Fibroblast of lung (primary cell): ENCODE results near the gene DHDH.

Source experiments
- EZH2 ChIP-seq: IDR thresholded peaks from 2 replicates; pipeline ENCODE4 v1.5.1; 2012; ENCODE audit warnings: low read length, control low read depth, mild to moderate bottlenecking; ENCODE audit errors: missing control alignments
- TF ChIP-seq, protein P1 (sequence below), 2 donors: IDR thresholded peaks in 1 of 2; conservative IDR thresholded peaks in 1 of 2; 1 replicate in 1 of 2; 2 replicates in 1 of 2; pipeline ENCODE4 v1.5.1; 2011 to 2012; ENCODE audit warnings: low read length in 2 of 2, control low read depth in 1 of 2, inconsistent platforms in 1 of 2, low read depth in 1 of 2, mild to moderate bottlenecking in 1 of 2

DNA sequence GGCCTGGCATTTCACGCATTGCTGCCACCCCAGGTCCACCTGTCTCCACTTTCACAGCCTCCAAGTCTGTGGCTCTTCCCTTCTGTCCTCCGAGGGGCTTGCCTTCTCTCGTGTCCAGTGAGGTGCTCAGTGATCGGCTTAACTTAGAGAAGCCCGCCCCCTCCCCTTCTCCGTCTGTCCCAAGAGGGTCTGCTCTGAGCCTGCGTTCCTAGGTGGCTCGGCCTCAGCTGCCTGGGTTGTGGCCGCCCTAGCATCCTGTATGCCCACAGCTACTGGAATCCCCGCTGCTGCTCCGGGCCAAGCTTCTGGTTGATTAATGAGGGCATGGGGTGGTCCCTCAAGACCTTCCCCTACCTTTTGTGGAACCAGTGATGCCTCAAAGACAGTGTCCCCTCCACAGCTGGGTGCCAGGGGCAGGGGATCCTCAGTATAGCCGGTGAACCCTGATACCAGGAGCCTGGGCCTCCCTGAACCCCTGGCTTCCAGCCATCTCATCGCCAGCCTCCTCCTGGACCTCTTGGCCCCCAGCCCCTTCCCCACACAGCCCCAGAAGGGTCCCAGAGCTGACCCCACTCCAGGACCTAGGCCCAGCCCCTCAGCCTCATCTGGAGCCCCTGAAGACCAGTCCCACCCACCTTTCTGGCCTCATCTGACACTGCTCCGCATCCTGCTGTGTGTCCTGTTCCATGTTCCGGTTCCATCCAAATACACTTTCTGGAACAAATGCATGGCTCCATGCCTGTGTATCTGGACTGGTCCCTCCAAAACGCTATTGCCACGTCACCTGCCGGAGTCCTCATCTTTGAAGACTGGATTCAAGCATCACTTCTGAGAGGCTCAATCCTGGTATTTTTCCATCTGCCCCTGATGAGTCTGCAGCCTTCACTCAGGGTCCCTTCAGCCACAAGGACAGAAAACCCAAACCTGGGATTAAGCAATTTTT is 10.7 kb upstream of the DHDH start:
- TF ChIP-seq, protein P1, sequence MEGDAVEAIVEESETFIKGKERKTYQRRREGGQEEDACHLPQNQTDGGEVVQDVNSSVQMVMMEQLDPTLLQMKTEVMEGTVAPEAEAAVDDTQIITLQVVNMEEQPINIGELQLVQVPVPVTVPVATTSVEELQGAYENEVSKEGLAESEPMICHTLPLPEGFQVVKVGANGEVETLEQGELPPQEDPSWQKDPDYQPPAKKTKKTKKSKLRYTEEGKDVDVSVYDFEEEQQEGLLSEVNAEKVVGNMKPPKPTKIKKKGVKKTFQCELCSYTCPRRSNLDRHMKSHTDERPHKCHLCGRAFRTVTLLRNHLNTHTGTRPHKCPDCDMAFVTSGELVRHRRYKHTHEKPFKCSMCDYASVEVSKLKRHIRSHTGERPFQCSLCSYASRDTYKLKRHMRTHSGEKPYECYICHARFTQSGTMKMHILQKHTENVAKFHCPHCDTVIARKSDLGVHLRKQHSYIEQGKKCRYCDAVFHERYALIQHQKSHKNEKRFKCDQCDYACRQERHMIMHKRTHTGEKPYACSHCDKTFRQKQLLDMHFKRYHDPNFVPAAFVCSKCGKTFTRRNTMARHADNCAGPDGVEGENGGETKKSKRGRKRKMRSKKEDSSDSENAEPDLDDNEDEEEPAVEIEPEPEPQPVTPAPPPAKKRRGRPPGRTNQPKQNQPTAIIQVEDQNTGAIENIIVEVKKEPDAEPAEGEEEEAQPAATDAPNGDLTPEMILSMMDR (conservative IDR thresholded peaks at IDR 0.05 in 1 of 2, IDR thresholded peaks at IDR 0.05 in 1 of 2; ENCODE audit: low read depth in 1 of 2, low read length in 2 of 2), result no peak
- no peak for TF ChIP-seq EZH2
